CD4-positive, alpha-beta T cell (primary cell): ENCODE measurements around the gene RPL5. TPM values are rescaled to one million over a fixed set of nuclear protein-coding genes. Genes with fewer than 3 reads are reported as not detected.
A peak's percentile ranks its signal among the peaks of the same experiment; 100 is the strongest.

Experiments
- ATAC-seq: fragments of 200-7000 bp; cut with Tn5 transposase; one replicate; pipeline ENCODE4 v1.10.0; 2022; ENCODE audit warnings: mild to moderate bottlenecking; ENCODE audit not compliant: poor library complexity
- CTCF ChIA-PET: fragments of 350-600 bp; sonication (Branson Sonifier 250); formaldehyde crosslinking; loops from one replicate; lab custom pipeline; 2021; ENCODE audit warnings: antibody characterized with exemption, inconsistent platforms; lab: Charles Lee
- POLR2A ChIA-PET: fragments of 350-600 bp; sonication (Branson Sonifier 250); formaldehyde crosslinking; loops from one replicate; lab custom pipeline; 2021; ENCODE audit warnings: antibody characterized with exemption, inconsistent platforms; lab: Charles Lee
- DNase-seq, 14 experiments: peaks; one replicate each; pipeline ENCODE4 v3.0.0-alpha.2; 2013 to 2020; ENCODE audit warnings: mixed read lengths in 2 of 14
- H3K27ac ChIP-seq, 2 donors: one replicate each; pipeline versions ENCODE4 v1.5.1 to v1.7.0; 2013; ENCODE audit warnings: low read length in 2 of 2, low read depth in 1 of 2, mild to moderate bottlenecking in 1 of 2
- H3K27me3 ChIP-seq, 2 experiments: 1 replicate in 1 of 2; 2 replicates in 1 of 2; pipeline versions ENCODE4 v1.6.1 to v1.7.0; 2013; ENCODE audit warnings: low read length in 2 of 2, control low read depth in 1 of 2, mild to moderate bottlenecking in 1 of 2, moderate library complexity in 1 of 2; ENCODE audit not compliant: insufficient read depth in 2 of 2, control insufficient read depth in 1 of 2
- H3K36me3 ChIP-seq: one replicate; pipeline ENCODE4 v1.6.1; 2013; ENCODE audit warnings: low read length, control low read depth; ENCODE audit not compliant: insufficient read depth
- H3K4me1 ChIP-seq: one replicate; pipeline ENCODE4 v1.6.1; 2013; ENCODE audit warnings: low read length, control low read depth; ENCODE audit not compliant: insufficient read depth
- H3K4me3 ChIP-seq: one replicate; pipeline ENCODE4 v1.5.1; 2013; ENCODE audit warnings: mild to moderate bottlenecking, low read length, moderate library complexity
- H3K9me3 ChIP-seq, 2 experiments: 1 replicate in 1 of 2; 2 replicates in 1 of 2; pipeline versions ENCODE4 v1.6.1 to v1.7.0; 2013; ENCODE audit warnings: low read length in 2 of 2, mild to moderate bottlenecking in 2 of 2, control low read depth in 1 of 2, moderate library complexity in 1 of 2; ENCODE audit not compliant: control insufficient read depth in 1 of 2, insufficient read depth in 1 of 2
- H3K27ac Mint-ChIP-seq: one replicate; pipeline ENCODE4 v1.8.0; 2020; ENCODE audit warnings: mixed read lengths
- H3K27me3 Mint-ChIP-seq: one replicate; pipeline ENCODE4 v1.8.0; 2021; ENCODE audit warnings: mixed read lengths
- H3K36me3 Mint-ChIP-seq: one replicate; pipeline ENCODE4 v1.8.0; 2021; ENCODE audit warnings: low read depth, mixed read lengths
- H3K4me1 Mint-ChIP-seq: one replicate; pipeline ENCODE4 v1.8.0; 2021; ENCODE audit warnings: low read depth, mixed read lengths
- H3K4me3 Mint-ChIP-seq: one replicate; pipeline ENCODE4 v1.8.0; 2020; ENCODE audit warnings: mild to moderate bottlenecking, mixed read lengths
- H3K9me3 Mint-ChIP-seq: one replicate; pipeline ENCODE4 v1.8.0; 2020; ENCODE audit warnings: mixed read lengths
- CTCF ChIP-seq: fragments of 200-600 bp; IDR thresholded peaks from one replicate; pipeline ENCODE4 v1.8.0; 2022; ENCODE audit warnings: antibody characterized with exemption, mild to moderate bottlenecking
- intact Hi-C, 2 experiments: fragments of 100-400 bp; cut with DNase I in 1 of 2; cut with micrococcal nuclease in 1 of 2; formaldehyde crosslinking; loops; one replicate each; pipeline versions ENCODE4 v1.15.1 to v1.9.0; 2023 to 2025; cut with DNase I, micrococcal nuclease
- total RNA-seq, 174 experiments: library from RNA in 2 of 174; stranded (reverse) in 2 of 174; gene quantifications; one replicate each; pipeline ENCODE4 v1.2.3 and lab custom pipeline; 2021 to 2026

The RPL5 gene
- total RNA-seq, 2 experiments from 2014 or later: 1,712 to 1,770 TPM

DNA sequence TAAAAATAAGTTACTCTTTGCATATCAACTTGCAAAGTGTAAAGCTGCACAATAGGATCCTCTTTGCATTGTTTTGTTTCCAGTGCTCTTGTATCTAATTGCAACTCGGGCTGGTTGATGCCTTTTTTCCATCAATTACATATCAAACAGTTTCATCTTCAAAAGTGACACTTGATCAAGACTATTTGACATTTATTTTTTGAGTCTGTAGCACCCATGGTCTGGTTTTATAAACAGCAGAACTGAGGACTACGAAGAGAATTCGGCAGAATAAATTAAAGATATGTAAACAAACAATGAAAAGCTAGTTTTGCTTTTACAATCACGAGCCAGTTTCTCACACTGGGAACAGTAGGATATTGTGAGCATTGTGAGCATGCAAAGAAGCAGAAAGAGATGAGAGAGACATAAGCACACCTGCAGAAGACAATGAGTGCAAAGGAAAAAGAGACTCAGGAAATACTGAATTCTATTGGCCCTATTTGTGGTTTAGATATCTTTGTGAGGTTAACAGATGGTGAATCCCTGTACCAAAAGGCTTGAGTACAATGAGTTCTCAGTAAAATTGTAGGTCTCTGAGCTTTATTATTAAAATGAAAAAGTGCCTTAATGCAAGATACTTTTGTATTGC lies 45.4 kb downstream of the RPL5 start:
- Mint-ChIP-seq H3K4me1 (peaks cover 37% of the 10 kb centered on the region), H3K4me3 (peak overlapping the region; percentile 23), H3K27ac (peak overlapping the region; percentile 86), H3K36me3 (peaks cover 31% of the 10 kb centered on the region), H3K9me3 (peaks cover 2% of the 10 kb centered on the region), H3K27me3 (no peaks in the 10 kb centered on the region)
- ChIA-PET POLR2A (interaction anchor here (0.8 to 3.9 kb wide), 4 partner anchors 13 to 104 kb away, joined by 3 to 30 read pairs (median 4); partner anchors contain the start of gene DIPK1A), CTCF (interaction anchor here (0.7 to 2.9 kb wide), 7 partner anchors 8 to 117 kb away, joined by 3 to 10 read pairs (median 4); partner anchors contain the start of gene DIPK1A)
- peak in 1 of 14 experiments; percentile 37 for DNase-seq
- H3K4me3 ChIP-seq: no peak overlapping the region
- no peak for TF ChIP-seq CTCF
- peak overlapping the region; percentile 19 to 33 for H3K27ac ChIP-seq
- peak; percentile 53 for ATAC-seq
- intact Hi-C loops: no loop called here
- H3K36me3 ChIP-seq: peaks cover 22% of the 10 kb centered on the region
- H3K4me1 ChIP-seq: peaks cover 4% of the 10 kb centered on the region
- H3K27me3 ChIP-seq: no peaks in the 10 kb centered on the region
- H3K9me3 ChIP-seq: peaks cover 4 to 7% of the 10 kb centered on the region in 2 experiments

DNA sequence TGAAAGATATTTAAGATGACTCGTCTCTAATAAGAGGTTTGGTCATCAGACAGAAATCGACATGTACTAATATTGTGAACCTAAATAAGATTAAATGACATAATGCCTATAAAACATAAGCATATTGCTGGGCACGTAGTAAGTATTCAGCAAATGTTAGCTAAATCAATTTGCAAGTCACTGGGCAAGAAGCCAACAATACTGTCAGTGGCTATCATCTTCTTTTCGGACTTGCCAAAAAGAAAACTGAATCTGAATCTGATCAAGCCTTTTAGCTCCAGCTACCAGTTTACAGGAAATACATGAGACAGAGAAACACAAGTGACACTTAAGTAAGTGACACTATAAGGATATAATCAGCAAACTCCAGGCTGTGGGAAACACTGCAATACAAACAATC lies 46.0 kb downstream of the RPL5 start:
- ATAC-seq (peak; percentile 41), DNase-seq (peak in 2 of 14 experiments; percentile 24 to 53)
- Histone ChIP-seq H3K9me3 (peaks cover 1 to 4% of the 10 kb centered on the region in 2 experiments), H3K4me1 (peaks cover 7% of the 10 kb centered on the region), H3K27ac (peak overlapping the region; percentile 19 to 33), H3K27me3 (no peaks in the 10 kb centered on the region), H3K36me3 (peaks cover 19% of the 10 kb centered on the region), H3K4me3 (no peak overlapping the region)
- peak overlapping the region; percentile 23 for H3K4me3 Mint-ChIP-seq
- peaks cover 43% of the 10 kb centered on the region for H3K4me1 Mint-ChIP-seq
- no peak for TF ChIP-seq CTCF
- intact Hi-C loops: no loop called here
- H3K36me3 Mint-ChIP-seq: peaks cover 25% of the 10 kb centered on the region
- H3K27ac Mint-ChIP-seq: peak overlapping the region; percentile 86
- H3K27me3 Mint-ChIP-seq: no peaks in the 10 kb centered on the region
- H3K9me3 Mint-ChIP-seq: no peaks in the 10 kb centered on the region
- CTCF ChIA-PET: interaction anchor here (1.2 kb wide), 1 partner anchor 91 kb away, joined by 3 read pairs; no protein-coding TSS in a partner anchor
- POLR2A ChIA-PET: interaction anchor here (0.8 to 3.9 kb wide), 3 partner anchors 14 to 83 kb away, joined by 3 to 30 read pairs (median 4); partner anchors contain the start of gene DIPK1A

DNA sequence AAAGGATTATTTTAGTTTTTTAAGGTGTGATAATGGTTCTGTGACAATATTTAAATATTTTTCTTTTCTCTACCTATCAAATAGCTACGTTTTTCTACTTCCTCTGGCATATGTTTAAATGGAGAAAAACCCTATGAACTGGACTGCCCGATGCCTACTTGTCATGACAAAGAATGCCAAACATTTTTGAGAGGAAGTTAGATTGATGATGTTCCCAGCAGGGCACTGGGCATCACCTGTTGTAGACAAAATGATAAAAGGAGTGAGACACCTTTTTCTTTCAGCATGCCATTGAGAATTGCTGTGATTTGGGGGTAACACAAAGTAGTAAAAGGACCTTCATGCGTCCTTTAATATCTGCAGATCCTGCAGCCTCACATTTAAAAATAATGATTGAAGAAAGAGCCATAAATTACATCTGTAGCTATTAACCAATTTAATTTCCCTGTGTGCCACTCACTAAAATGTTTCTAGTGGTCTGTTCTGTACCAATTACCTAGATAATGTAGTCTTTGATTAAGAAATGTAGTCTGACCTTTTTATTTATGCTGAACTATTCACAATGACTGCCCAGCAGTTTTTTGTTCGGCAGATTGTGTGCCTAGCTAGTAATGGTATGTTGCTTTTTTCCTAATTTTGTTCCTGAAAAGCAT lies 47.6 kb downstream of the RPL5 start:
- peak overlapping the region; percentile 12 for H3K4me3 Mint-ChIP-seq
- peaks cover 10% of the 10 kb centered on the region for H3K36me3 Mint-ChIP-seq
- H3K9me3 Mint-ChIP-seq: no peaks in the 10 kb centered on the region
- TF ChIP-seq CTCF: no peak
- peaks cover 57% of the 10 kb centered on the region for H3K4me1 Mint-ChIP-seq
- H3K4me1 ChIP-seq: peaks cover 22% of the 10 kb centered on the region
- no peaks in the 10 kb centered on the region for H3K27me3 Mint-ChIP-seq
- H3K27ac ChIP-seq: no peak overlapping the region
- H3K9me3 ChIP-seq: no peaks in the 10 kb centered on the region
- no peak overlapping the region for H3K4me3 ChIP-seq
- intact Hi-C loops: no loop called here
- POLR2A ChIA-PET: interaction anchor here (1.0 to 3.9 kb wide), 2 partner anchors 65 to 82 kb away, joined by 4 to 30 read pairs; partner anchors contain the start of gene DIPK1A
- H3K27ac Mint-ChIP-seq: peak overlapping the region; percentile 66
- no peaks in the 10 kb centered on the region for H3K27me3 ChIP-seq
- H3K36me3 ChIP-seq: peaks cover 7% of the 10 kb centered on the region
- ATAC-seq: no peak
- CTCF ChIA-PET: no interaction called here
- DNase-seq: no peak
